Measurements from ENCODE around the gene GRM8. TPM values are rescaled to one million over a fixed set of nuclear protein-coding genes. Genes with fewer than 3 reads are reported as not detected.

Gene GRM8
- total and polyA plus RNA-seq, 2 experiments from 2014 or later = not detected

DNA sequence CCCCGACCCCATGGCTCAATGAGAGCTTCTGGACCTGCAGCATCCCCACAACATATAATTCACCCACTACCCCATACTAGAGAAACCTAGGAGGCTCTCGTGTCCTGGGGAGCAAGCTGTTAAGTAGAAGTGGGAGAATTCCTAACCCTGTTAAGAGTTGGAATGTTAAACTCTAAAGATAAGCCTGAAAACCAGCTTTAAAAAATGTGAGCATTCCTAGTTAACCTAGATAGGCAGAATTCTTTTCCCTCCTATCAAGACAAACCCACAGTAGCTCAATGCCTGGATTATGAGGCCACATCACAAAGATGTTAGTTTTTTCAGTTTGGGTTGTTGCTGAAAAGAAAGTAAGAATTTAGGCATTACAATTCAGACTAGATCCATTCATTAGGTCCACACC lies 42.9 kb downstream of the GRM8 start:
- H4K20me1 ChIP-seq (ENCODE audit: insufficient read depth) = no peaks in the 10 kb centered on the region
- no peak overlapping the region for H2AFZ ChIP-seq
- no peak overlapping the region for H3K4me3 ChIP-seq
- no peaks in the 10 kb centered on the region for H3K36me3 ChIP-seq (ENCODE audit: low read depth)
- no peaks in the 10 kb centered on the region for H3K4me1 ChIP-seq (ENCODE audit: insufficient read depth)
- no peaks in the 10 kb centered on the region for H3K27me3 ChIP-seq (replicated peaks; ENCODE audit: insufficient read depth)
- H3F3A ChIP-seq (ENCODE audit: insufficient read depth) = no peaks in the 10 kb centered on the region
- WGBS, 2 experiments (ENCODE audit: low coverage in 1 of 2, low lambda C conversion rate in 2 of 2, missing lambda C conversion rate in 2 of 2) = 0 to 2% methylated on average over 2 of the region's 2 CpGs
- no peaks in the 10 kb centered on the region for H3K79me2 ChIP-seq (ENCODE audit: insufficient read depth)
- H3K27ac ChIP-seq = no peak overlapping the region
- DNase-seq = no peak
- no peak overlapping the region for H3K4me2 ChIP-seq (ENCODE audit: unreplicated experiment)
- in situ Hi-C loops (cut with MboI) = no loop called here
- H3K9me2 ChIP-seq (ENCODE audit: insufficient read depth) = no peaks in the 10 kb centered on the region
- no peaks in the 10 kb centered on the region for H3K9me3 ChIP-seq (ENCODE audit: low read depth)
- H3K9ac ChIP-seq = no peak overlapping the region
- TF ChIP-seq EZH2 (IDR thresholded peaks at IDR 0.05; ENCODE audit: insufficient read depth, poor library complexity, severe bottlenecking) (no peak), EZH2phosphoT487 (IDR thresholded peaks at IDR 0.05; ENCODE audit: insufficient read depth, low read depth) (no peak)

DNA sequence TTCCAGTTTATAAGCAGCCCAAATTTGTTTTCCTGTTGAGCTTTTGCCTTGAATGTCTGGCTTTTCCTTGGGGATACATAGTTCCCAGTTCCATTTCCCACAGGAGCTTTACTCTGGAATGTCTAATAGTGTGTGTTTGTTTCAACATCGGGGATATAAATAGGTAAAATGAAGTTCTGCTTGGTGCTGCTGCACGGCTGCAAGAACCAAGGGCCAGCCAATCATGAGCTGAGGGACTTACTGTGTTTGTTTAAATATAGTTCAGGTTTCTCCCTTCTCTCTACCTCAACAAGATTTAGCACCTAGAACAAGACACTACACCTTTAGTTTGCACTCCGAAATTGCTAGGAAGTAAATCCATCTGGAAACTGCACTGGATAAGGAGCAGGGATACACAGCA lies 43.9 kb downstream of the GRM8 start:
- H3F3A ChIP-seq (ENCODE audit: insufficient read depth) = no peaks in the 10 kb centered on the region
- no peaks in the 10 kb centered on the region for H3K27me3 ChIP-seq (replicated peaks; ENCODE audit: insufficient read depth)
- WGBS, 2 experiments (ENCODE audit: low coverage in 1 of 2, low lambda C conversion rate in 2 of 2, missing lambda C conversion rate in 2 of 2) = 3 to 7% methylated on average over 3 of the region's 3 CpGs
- no peaks in the 10 kb centered on the region for H3K4me1 ChIP-seq (ENCODE audit: insufficient read depth)
- no peak overlapping the region for H2AFZ ChIP-seq
- TF ChIP-seq EZH2 (IDR thresholded peaks at IDR 0.05; ENCODE audit: insufficient read depth, poor library complexity, severe bottlenecking) (no peak), EZH2phosphoT487 (IDR thresholded peaks at IDR 0.05; ENCODE audit: insufficient read depth, low read depth) (no peak)
- DNase-seq = no peak
- H3K9me2 ChIP-seq (ENCODE audit: insufficient read depth) = no peaks in the 10 kb centered on the region
- in situ Hi-C loops (cut with MboI) = no loop called here
- no peak overlapping the region for H3K4me2 ChIP-seq (ENCODE audit: unreplicated experiment)
- no peaks in the 10 kb centered on the region for H4K20me1 ChIP-seq (ENCODE audit: insufficient read depth)
- no peaks in the 10 kb centered on the region for H3K9me3 ChIP-seq (ENCODE audit: low read depth)
- no peak overlapping the region for H3K27ac ChIP-seq
- no peak overlapping the region for H3K9ac ChIP-seq
- H3K79me2 ChIP-seq (ENCODE audit: insufficient read depth) = no peaks in the 10 kb centered on the region
- H3K36me3 ChIP-seq (ENCODE audit: low read depth) = no peaks in the 10 kb centered on the region
- H3K4me3 ChIP-seq = no peak overlapping the region

DNA sequence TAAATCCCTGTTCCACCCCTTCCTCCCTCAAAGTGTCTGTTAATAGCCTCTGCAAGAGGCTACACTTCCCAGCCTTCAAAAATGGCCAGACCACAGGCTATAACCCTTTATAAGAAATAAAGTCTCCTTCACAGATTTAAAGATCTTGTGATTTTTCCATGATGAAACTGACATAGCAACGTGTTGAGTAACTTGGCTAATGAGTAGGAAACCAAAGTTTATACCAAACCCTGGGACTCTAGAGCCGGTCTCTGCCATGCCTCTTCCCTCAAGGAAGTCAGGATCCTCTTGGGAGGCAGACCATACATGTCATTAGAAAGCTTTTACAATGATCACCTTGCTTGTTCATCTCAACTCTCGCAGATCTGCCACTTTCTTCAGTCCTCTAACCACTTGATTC lies 44.4 kb downstream of the GRM8 start:
- H3K79me2 ChIP-seq (ENCODE audit: insufficient read depth) = no peaks in the 10 kb centered on the region
- TF ChIP-seq EZH2 (IDR thresholded peaks at IDR 0.05; ENCODE audit: insufficient read depth, poor library complexity, severe bottlenecking) (no peak), EZH2phosphoT487 (IDR thresholded peaks at IDR 0.05; ENCODE audit: insufficient read depth, low read depth) (no peak)
- H3K9ac ChIP-seq = no peak overlapping the region
- H3K4me1 ChIP-seq (ENCODE audit: insufficient read depth) = no peaks in the 10 kb centered on the region
- no peak overlapping the region for H3K27ac ChIP-seq
- no peak for DNase-seq
- H3K4me3 ChIP-seq = no peak overlapping the region
- H3K9me2 ChIP-seq (ENCODE audit: insufficient read depth) = no peaks in the 10 kb centered on the region
- in situ Hi-C loops (cut with MboI) = no loop called here
- no peaks in the 10 kb centered on the region for H4K20me1 ChIP-seq (ENCODE audit: insufficient read depth)
- no peaks in the 10 kb centered on the region for H3K27me3 ChIP-seq (replicated peaks; ENCODE audit: insufficient read depth)
- no peak overlapping the region for H2AFZ ChIP-seq
- H3K4me2 ChIP-seq (ENCODE audit: unreplicated experiment) = no peak overlapping the region
- WGBS, 2 experiments (ENCODE audit: low coverage in 1 of 2, low lambda C conversion rate in 2 of 2, missing lambda C conversion rate in 2 of 2) = 8 to 12% methylated on average over 3 of the region's 3 CpGs
- H3K9me3 ChIP-seq (ENCODE audit: low read depth) = no peaks in the 10 kb centered on the region
- H3K36me3 ChIP-seq (ENCODE audit: low read depth) = no peaks in the 10 kb centered on the region
- H3F3A ChIP-seq (ENCODE audit: insufficient read depth) = no peaks in the 10 kb centered on the region

DNA sequence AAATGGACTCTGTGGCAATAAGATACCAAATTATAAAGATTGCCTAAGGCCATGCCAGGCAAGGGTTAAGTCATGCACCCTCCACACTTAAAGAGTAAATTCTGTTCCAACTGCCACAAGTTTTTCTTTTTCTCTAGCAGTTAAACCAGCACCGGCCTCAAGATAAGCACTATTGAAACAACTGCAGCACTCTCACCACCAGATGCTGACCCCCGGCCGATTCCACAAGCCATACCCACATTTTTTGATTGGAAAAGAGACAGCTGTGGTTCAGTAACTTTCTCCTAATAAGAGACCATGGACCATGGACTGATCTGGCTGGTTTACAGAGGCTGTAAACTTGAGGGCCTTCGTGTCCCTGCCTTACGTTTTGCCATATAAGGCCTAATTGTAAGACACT lies 44.9 kb downstream of the GRM8 start:
- Histone ChIP-seq H3K4me2 (ENCODE audit: unreplicated experiment) (no peak overlapping the region), H3F3A (ENCODE audit: insufficient read depth) (no peaks in the 10 kb centered on the region), H3K27me3 (replicated peaks; ENCODE audit: insufficient read depth) (no peaks in the 10 kb centered on the region), H3K36me3 (ENCODE audit: low read depth) (no peaks in the 10 kb centered on the region), H3K9ac (no peak overlapping the region), H3K27ac (no peak overlapping the region), H2AFZ (no peak overlapping the region), H3K9me3 (ENCODE audit: low read depth) (no peaks in the 10 kb centered on the region), H3K4me1 (ENCODE audit: insufficient read depth) (no peaks in the 10 kb centered on the region), H3K9me2 (ENCODE audit: insufficient read depth) (no peaks in the 10 kb centered on the region), H4K20me1 (ENCODE audit: insufficient read depth) (no peaks in the 10 kb centered on the region), H3K4me3 (no peak overlapping the region), H3K79me2 (ENCODE audit: insufficient read depth) (no peaks in the 10 kb centered on the region)
- TF ChIP-seq EZH2phosphoT487 (IDR thresholded peaks at IDR 0.05; ENCODE audit: insufficient read depth, low read depth) = no peak
- no peak for TF ChIP-seq EZH2 (IDR thresholded peaks at IDR 0.05; ENCODE audit: insufficient read depth, poor library complexity, severe bottlenecking)
- in situ Hi-C loops (cut with MboI) = no loop called here
- DNase-seq = no peak
- 25 to 31% methylated on average over 5 of the region's 5 CpGs for WGBS, 2 experiments (ENCODE audit: low coverage in 1 of 2, low lambda C conversion rate in 2 of 2, missing lambda C conversion rate in 2 of 2)

DNA sequence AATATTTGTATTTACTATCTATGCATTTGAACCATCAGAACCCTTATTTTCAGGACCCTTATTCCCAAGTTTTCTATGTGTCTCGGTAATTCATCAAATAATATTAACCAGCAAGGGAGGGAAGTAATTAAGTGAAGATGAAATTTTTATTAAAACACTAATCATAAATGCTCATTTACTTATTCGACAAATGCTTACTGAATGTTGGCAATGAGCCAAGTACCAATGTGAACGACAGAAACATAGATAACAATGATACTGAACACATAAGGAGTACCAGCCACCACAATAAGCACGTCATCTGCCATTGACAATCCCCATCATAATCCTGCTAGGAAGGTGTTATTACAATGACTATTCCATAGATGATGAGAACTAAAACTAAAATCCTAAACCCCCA lies 45.5 kb downstream of the GRM8 start:
- Histone ChIP-seq H3K9me2 (ENCODE audit: insufficient read depth) (no peaks in the 10 kb centered on the region), H3K4me1 (ENCODE audit: insufficient read depth) (no peaks in the 10 kb centered on the region), H3F3A (ENCODE audit: insufficient read depth) (no peaks in the 10 kb centered on the region), H3K27me3 (replicated peaks; ENCODE audit: insufficient read depth) (no peaks in the 10 kb centered on the region), H3K9me3 (ENCODE audit: low read depth) (no peaks in the 10 kb centered on the region), H3K4me2 (ENCODE audit: unreplicated experiment) (no peak overlapping the region), H2AFZ (no peak overlapping the region), H3K4me3 (no peak overlapping the region), H3K27ac (no peak overlapping the region), H3K36me3 (ENCODE audit: low read depth) (no peaks in the 10 kb centered on the region), H4K20me1 (ENCODE audit: insufficient read depth) (no peaks in the 10 kb centered on the region), H3K79me2 (ENCODE audit: insufficient read depth) (no peaks in the 10 kb centered on the region), H3K9ac (no peak overlapping the region)
- no peak for TF ChIP-seq EZH2phosphoT487 (IDR thresholded peaks at IDR 0.05; ENCODE audit: insufficient read depth, low read depth)
- no peak for DNase-seq
- in situ Hi-C loops (cut with MboI) = no loop called here
- WGBS, 2 experiments (ENCODE audit: low coverage in 1 of 2, low lambda C conversion rate in 2 of 2, missing lambda C conversion rate in 2 of 2) = 30 to 34% methylated on average over 4 of the region's 4 CpGs

Measured in GM23248 (cell line).